GM21360 (cell line): ENCODE results near the gene EYS.

Experiments
- ATAC-seq: cut with Tn5 transposase; IDR thresholded peaks from one replicate; pipeline ENCODE4 v1.9.1; 2021; ENCODE audit warnings: mild to moderate bottlenecking, moderate library complexity; ENCODE audit not compliant: unreplicated experiment

The EYS gene

GRCh38 chr6:63714091-63714490 is 1992.9 kb downstream of the EYS start:
- no peak for ATAC-seq

DNA sequence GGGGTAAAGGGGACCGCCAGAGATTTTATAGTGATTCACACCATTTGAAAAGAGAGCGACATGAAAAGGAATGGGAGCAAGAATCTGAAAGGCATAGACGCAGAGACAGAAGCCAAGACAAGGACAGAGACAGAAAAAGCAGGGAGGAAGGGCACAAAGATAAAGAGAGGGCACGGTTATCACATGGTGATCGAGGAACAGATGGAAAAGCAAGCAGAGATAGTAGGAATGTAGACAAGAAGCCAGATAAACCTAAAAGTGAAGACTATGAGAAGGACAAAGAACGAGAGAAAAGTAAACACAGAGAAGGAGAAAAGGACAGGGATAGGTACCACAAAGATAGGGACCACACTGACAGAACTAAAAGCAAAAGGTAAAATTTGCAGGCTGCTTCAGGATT is 1993.7 kb downstream of the EYS start:
- ATAC-seq: no peak

- no peak for ATAC-seq
These were observed 1997.9 kb downstream of the EYS start for GRCh38 chr6:63709148-63709547.

- no peak for ATAC-seq
These were observed 1998.4 kb downstream of the EYS start for GRCh38 chr6:63708631-63709030.

- no peak for ATAC-seq
These were observed 2000.4 kb downstream of the EYS start for GRCh38 chr6:63706630-63707029.

DNA sequence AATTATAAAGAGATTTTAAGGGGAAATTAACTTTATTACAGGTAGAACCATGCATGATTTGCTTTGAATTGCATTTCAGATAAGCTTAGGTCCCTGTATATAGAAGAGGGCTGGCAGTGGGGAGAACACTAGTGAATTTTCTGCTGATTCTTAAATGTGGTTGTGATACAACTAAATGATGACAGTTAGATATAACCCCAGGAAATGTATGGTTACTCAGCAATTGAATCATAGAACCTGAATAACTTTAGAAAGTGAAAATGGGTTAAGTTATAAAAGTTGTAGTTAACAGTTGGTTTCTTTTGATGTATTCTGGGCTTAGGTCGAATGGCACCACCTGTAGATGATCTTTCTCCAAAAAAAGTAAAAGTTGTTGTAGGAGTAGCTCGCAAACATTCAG is 2001.3 kb downstream of the EYS start:
- ATAC-seq: no peak

DNA sequence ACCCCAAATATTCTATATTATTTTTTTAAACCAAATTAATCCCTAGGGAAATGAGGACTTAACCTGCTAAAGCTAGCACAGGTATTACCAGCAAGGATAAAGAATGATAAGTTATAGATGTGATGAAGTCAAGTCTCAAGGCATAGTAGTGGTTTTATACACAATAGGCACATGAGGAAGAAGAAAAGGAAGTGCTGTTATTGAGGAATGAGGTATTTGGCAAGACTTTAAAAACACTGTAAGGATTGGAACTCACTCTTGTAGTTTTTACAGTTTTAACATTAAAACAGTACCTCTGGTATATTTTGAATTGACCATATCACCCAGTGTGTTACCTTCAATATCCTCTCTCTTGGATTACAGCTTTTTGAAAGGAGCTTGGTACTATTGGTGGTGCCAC is 2016.8 kb downstream of the EYS start:
- no peak for ATAC-seq

DNA sequence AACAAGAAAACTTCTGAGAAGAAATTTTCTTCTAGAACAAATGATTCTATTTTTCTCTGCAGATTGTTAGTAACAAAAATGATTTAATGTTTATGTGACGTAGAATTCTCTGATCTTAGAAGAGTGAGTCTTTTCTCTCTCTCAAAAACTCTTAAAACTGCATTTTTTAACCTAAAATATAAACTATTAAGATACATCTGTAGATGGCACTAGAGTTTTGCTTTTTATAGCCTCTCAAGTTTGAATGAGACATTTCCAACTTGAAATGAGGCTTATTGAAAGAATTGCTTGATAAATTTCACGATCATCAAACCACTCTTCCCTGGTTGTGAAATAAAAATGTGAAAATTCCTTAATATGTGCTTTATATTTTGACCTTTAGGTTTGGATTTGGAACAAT is 2017.6 kb downstream of the EYS start:
- ATAC-seq: no peak

GRCh38 chr6:63685446-63686379 is 2021.3 kb downstream of the EYS start:
- peak; percentile 79 for ATAC-seq

- ATAC-seq: peak; percentile 30
These were observed 2023.9 kb downstream of the EYS start for GRCh38 chr6:63683071-63683603.

DNA sequence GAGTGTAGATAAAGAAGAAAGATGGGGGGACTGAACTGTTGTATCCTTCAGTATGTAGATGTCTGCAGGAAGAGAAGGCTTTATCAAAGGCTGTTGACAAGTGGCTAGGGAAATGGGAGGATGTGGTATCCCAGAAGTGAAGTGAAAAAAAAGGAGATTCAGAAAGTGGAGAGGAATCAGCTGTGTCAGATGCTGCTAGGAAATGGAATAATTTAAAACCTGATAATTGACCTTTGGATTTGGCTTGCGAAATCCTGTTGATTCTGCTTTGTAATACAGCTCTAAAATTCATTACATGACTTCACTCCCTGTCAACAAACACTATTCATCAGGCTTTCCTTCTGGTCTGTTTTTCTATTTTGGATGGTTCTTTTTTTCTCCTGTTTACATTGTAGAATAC is 2029.7 kb downstream of the EYS start:
- no peak for ATAC-seq

- no peak for ATAC-seq
These were observed 2030.5 kb downstream of the EYS start for GRCh38 chr6:63676412-63677114.

DNA sequence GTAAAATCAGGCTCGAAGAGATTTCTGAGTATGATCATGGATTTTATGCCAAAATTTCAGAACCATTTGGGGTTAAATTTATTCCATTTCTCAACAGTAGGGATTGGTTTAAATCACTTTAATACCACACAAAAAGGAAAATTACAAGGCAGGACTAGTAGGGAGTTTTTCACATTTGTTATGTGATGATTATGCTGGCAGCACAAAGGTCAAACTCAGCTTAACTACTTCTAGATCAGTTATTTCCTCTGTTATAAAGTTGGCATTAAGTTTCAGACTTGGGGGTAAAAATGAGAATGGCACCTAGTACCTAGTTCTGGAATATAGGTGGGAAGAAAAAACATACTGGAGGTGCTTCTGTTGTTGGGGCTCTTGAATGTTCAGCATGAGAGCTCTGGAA is 2031.9 kb downstream of the EYS start:
- no peak for ATAC-seq

DNA sequence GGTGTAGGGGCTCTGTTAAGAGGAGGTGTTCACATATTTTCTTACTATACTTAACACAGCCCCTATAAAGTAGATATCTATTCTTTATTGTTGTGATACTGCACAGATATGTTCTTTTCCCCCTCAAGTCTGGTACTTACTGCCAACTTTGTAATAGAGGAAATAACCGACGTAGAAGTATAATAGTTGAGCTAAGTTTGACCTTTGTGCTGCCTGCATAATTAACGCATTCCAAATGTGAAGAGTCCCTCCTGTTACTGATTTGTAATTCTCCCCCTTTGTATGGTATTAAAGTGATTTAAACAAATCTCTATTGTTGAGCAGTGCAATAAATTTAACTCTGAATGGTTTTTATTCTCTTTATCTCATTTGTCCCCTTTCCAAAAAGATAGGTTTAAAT is 2032.4 kb downstream of the EYS start:
- no peak for ATAC-seq

- no peak for ATAC-seq
These were observed 2033.3 kb downstream of the EYS start for GRCh38 chr6:63673692-63674091.

- ATAC-seq: peak; percentile 53
These were observed 2034.4 kb downstream of the EYS start for GRCh38 chr6:63672582-63673129.

DNA sequence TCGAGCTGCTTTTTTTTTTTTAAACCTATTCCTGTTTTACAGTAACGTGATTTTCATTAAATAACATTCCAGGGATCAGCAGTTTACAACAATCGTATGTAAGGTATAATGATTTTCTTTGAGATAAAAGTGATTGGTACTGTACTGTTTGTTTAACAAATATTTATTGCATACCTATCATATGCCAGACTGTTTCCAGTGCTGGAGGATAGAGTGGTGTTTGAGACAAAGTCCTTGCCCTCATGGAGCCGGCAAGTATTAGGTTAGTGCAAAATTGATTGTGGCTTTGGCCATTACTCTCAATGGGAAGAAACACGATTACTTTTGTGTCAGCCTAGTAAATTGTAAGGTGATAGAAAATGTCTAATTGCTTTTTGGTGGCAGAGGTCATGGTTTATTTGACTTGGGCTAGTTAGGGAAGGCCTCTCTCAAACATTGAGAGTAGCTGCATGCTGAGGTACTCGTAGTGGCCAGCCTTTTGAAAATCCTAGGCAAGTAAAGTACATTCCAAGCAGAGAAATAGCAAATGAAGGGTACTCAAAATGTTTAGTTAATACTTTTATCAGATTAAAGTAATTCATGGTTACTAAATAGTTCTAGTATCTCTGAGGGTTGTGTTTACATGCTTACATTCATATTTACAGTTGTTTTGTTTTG is 2035.8 kb downstream of the EYS start:
- no peak for ATAC-seq
